A673 (cell line): ENCODE measurements around the gene NEDD4L. TPM values are rescaled to one million over a fixed set of nuclear protein-coding genes. Genes with fewer than 3 reads are reported as not detected.

ENCODE experiments used
- BruUV-seq: library from RNA; stranded (reverse); fragments of 400-500 nt; replicated peaks from 2 replicates; lab custom pipeline; 2021; lab: Mats Ljungman, UMichigan
- CTCF ChIA-PET: fragments of 300-600 bp; sonication (Branson Sonifier 250); formaldehyde crosslinking; loops from one replicate; lab custom pipeline; 2022; ENCODE audit warnings: antibody characterized with exemption; lab: Charles Lee
- POLR2A ChIA-PET: fragments of 300-600 bp; sonication (Branson Sonifier 250); formaldehyde crosslinking; loops from one replicate; lab custom pipeline; 2022; ENCODE audit warnings: antibody characterized with exemption; ENCODE audit not compliant: low non-redundant PET; lab: Charles Lee
- DNase-seq: peaks from one replicate; pipeline ENCODE4 v3.0.0-alpha.2; 2015; ENCODE audit warnings: low spot score
- H3K27ac ChIP-seq: fragments of 200-600 bp; sonication (generic); 2 replicates; pipeline ENCODE4 v1.5.1; 2016; ENCODE audit warnings: mixed run types, low read depth, mild to moderate bottlenecking, mixed read lengths, antibody characterized with exemption, low read length; ENCODE audit not compliant: poor library complexity, severe bottlenecking
- H3K27me3 ChIP-seq: fragments of 200-600 bp; sonication (generic); replicated peaks from 2 replicates; pipeline ENCODE4 v1.6.1; 2017; ENCODE audit warnings: mixed run types, low read depth, mild to moderate bottlenecking, mixed read lengths, antibody characterized with exemption, low read length; ENCODE audit not compliant: insufficient read depth, poor library complexity
- H3K36me3 ChIP-seq: fragments of 200-600 bp; sonication (generic); 2 replicates; pipeline ENCODE4 v1.6.1; 2016; ENCODE audit warnings: mixed run types, mild to moderate bottlenecking, mixed read lengths, antibody characterized with exemption, low read length; ENCODE audit not compliant: insufficient read depth, poor library complexity, severe bottlenecking
- H3K4me1 ChIP-seq: fragments of 200-600 bp; sonication (generic); 2 replicates; pipeline ENCODE4 v1.6.1; 2017; ENCODE audit warnings: mixed run types, mild to moderate bottlenecking, mixed read lengths, antibody characterized with exemption, low read length; ENCODE audit not compliant: insufficient read depth, poor library complexity, severe bottlenecking
- H3K4me3 ChIP-seq: fragments of 200-600 bp; sonication (generic); 2 replicates; pipeline ENCODE4 v1.5.1; 2016; ENCODE audit warnings: low read depth, mixed run types, mild to moderate bottlenecking, mixed read lengths, low read length; ENCODE audit not compliant: poor library complexity, severe bottlenecking
- H3K9me3 ChIP-seq: fragments of 200-600 bp; sonication (generic); 2 replicates; pipeline ENCODE4 v1.6.1; 2016; ENCODE audit warnings: mixed run types, low read depth, mild to moderate bottlenecking, mixed read lengths, antibody characterized with exemption, low read length; ENCODE audit not compliant: poor library complexity, severe bottlenecking
- CTCF ChIP-seq: fragments of 300-800, 200-600 bp; sonication (generic); conservative IDR thresholded peaks from 2 replicates; pipeline ENCODE4 v1.5.1; 2017; ENCODE audit warnings: low read depth, mild to moderate bottlenecking, antibody characterized with exemption, low read length, moderate library complexity, mixed read lengths
- EZH2 ChIP-seq: fragments of 200-600 bp; sonication (generic); IDR thresholded peaks from 2 replicates; pipeline ENCODE4 v1.6.1; 2017; ENCODE audit warnings: borderline replicate concordance, low read depth, mild to moderate bottlenecking, mixed read lengths, antibody characterized with exemption, low read length; ENCODE audit not compliant: poor library complexity, severe bottlenecking
- intact Hi-C: fragments of 100-400 bp; cut with micrococcal nuclease; formaldehyde crosslinking; loops from one replicate; pipeline ENCODE4 v1.10.0; 2022; ENCODE audit not compliant: unreplicated experiment
- total RNA-seq: library from RNA; stranded (reverse); gene quantifications from 2 replicates; pipeline ENCODE4 v1.2.3, GENCODE V29; 2021

The NEDD4L gene
- total RNA-seq, 1 experiment from 2014 or later, result 15.3 TPM

GRCh38 chr18:58201268-58201667 is 157.2 kb downstream of the NEDD4L start:
- no peak overlapping the region for H3K4me3 ChIP-seq
- H3K27ac ChIP-seq, result no peak overlapping the region
- no peak for DNase-seq
- ChIA-PET POLR2A (interaction anchor here (0.6 kb wide), 1 partner anchor 162 kb away, joined by 3 read pairs; no protein-coding TSS in a partner anchor), CTCF (no interaction called here)
- TF ChIP-seq CTCF (no peak), EZH2 (no peak)
- H3K27me3 ChIP-seq, result no peaks in the 10 kb centered on the region
- H3K36me3 ChIP-seq, result no peaks in the 10 kb centered on the region
- H3K9me3 ChIP-seq, result no peaks in the 10 kb centered on the region
- BruUV-seq, result no TSS peak
- no peaks in the 10 kb centered on the region for H3K4me1 ChIP-seq
- intact Hi-C loops, result no loop called here

- Histone ChIP-seq H3K4me3 (no peak overlapping the region), H3K9me3 (no peaks in the 10 kb centered on the region), H3K27ac (no peak overlapping the region), H3K27me3 (no peaks in the 10 kb centered on the region), H3K4me1 (no peaks in the 10 kb centered on the region), H3K36me3 (no peaks in the 10 kb centered on the region)
- BruUV-seq, result no TSS peak
- CTCF ChIA-PET, result no interaction called here
- POLR2A ChIA-PET, result interaction anchor here (0.6 kb wide), 2 partner anchors 163 to 1902 kb away, joined by 3 to 4 read pairs; no protein-coding TSS in a partner anchor
- DNase-seq, result no peak
- intact Hi-C loops, result no loop called here
- no peak for TF ChIP-seq EZH2
- TF ChIP-seq CTCF, result no peak
Observed at GRCh38 chr18:58201733-58202730, 158.0 kb downstream of the NEDD4L start.

GRCh38 chr18:58204776-58205442 is 160.9 kb downstream of the NEDD4L start:
- H3K27ac ChIP-seq, result no peak overlapping the region
- TF ChIP-seq CTCF (no peak), EZH2 (no peak)
- H3K4me1 ChIP-seq, result peaks cover 7% of the 10 kb centered on the region
- no peak overlapping the region for H3K4me3 ChIP-seq
- no peaks in the 10 kb centered on the region for H3K27me3 ChIP-seq
- DNase-seq, result no peak
- no peaks in the 10 kb centered on the region for H3K9me3 ChIP-seq
- no peaks in the 10 kb centered on the region for H3K36me3 ChIP-seq
- ChIA-PET POLR2A (interaction anchor here (0.7 kb wide), 1 partner anchor 13 kb away, joined by 5 read pairs; no protein-coding TSS in a partner anchor), CTCF (no interaction called here)
- intact Hi-C loops, result no loop called here
- no TSS peak for BruUV-seq
